GM23338 (cell line): Measurements from ENCODE around the gene KRTAP5-4. TPM values are rescaled to one million over a fixed set of nuclear protein-coding genes. Genes with fewer than 3 reads are reported as not detected.

Source experiments
- ATAC-seq: fragments of 200-7000 bp; cut with Tn5 transposase; 3 replicates; pipeline ENCODE4 v1.9.1; 2020
- DNase-seq: peaks from one replicate; pipeline ENCODE4 v3.0.0-alpha.2; 2015; ENCODE audit warnings: low spot score
- H2AFZ ChIP-seq: fragments of 200-600 bp; sonication (generic); 2 replicates; pipeline ENCODE4 v1.8.0; 2016; ENCODE audit warnings: antibody characterized with exemption, mild to moderate bottlenecking, moderate library complexity
- H3F3A ChIP-seq: fragments of 200-600 bp; sonication (generic); replicated peaks from 2 replicates; pipeline ENCODE4 v1.8.0; 2017; ENCODE audit warnings: antibody characterized with exemption, mixed run types, low read depth
- H3K27ac ChIP-seq: fragments of 200-600 bp; sonication (generic); 2 replicates; pipeline ENCODE4 v1.6.1; 2016; ENCODE audit warnings: low read depth
- H3K27me3 ChIP-seq: fragments of 200-600 bp; sonication (generic); 2 replicates; pipeline ENCODE4 v1.8.0; 2016; ENCODE audit warnings: mild to moderate bottlenecking, mixed run types, moderate library complexity; ENCODE audit not compliant: insufficient read depth
- H3K36me3 ChIP-seq: fragments of 200-600 bp; sonication (generic); 2 replicates; pipeline ENCODE4 v1.8.0; 2016; ENCODE audit warnings: mild to moderate bottlenecking; ENCODE audit not compliant: insufficient read depth
- H3K4me1 ChIP-seq: fragments of 200-600 bp; sonication (generic); 2 replicates; pipeline ENCODE4 v1.8.0; 2016; ENCODE audit warnings: mild to moderate bottlenecking, moderate library complexity; ENCODE audit not compliant: insufficient read depth
- H3K4me2 ChIP-seq: fragments of 200-600 bp; sonication (generic); 2 replicates; pipeline ENCODE4 v1.7.1; 2017; ENCODE audit warnings: mixed run types
- H3K4me3 ChIP-seq: fragments of 200-600 bp; sonication (generic); 2 replicates; pipeline ENCODE4 v1.6.1; 2016; ENCODE audit warnings: mixed run types
- H3K79me2 ChIP-seq: fragments of 200-600 bp; sonication (generic); replicated peaks from 2 replicates; pipeline ENCODE4 v1.8.0; 2017; ENCODE audit warnings: mild to moderate bottlenecking; ENCODE audit not compliant: insufficient read depth
- H3K9me2 ChIP-seq: fragments of 200-600 bp; sonication (generic); 2 replicates; pipeline ENCODE4 v1.8.0; 2017; ENCODE audit not compliant: insufficient read depth
- H4K20me1 ChIP-seq: fragments of 200-600 bp; sonication (generic); replicated peaks from 2 replicates; pipeline ENCODE4 v1.8.0; 2017; ENCODE audit warnings: mild to moderate bottlenecking; ENCODE audit not compliant: insufficient read depth
- H3K27ac Mint-ChIP-seq: 2 replicates; pipeline ENCODE4 v1.8.0; 2020; ENCODE audit warnings: inconsistent platforms, mild to moderate bottlenecking, moderate library complexity, mixed read lengths
- H3K27me3 Mint-ChIP-seq: 3 replicates; pipeline ENCODE4 v1.8.0; 2022; ENCODE audit warnings: low read depth, mild to moderate bottlenecking, moderate library complexity, mixed read lengths, inconsistent platforms; ENCODE audit not compliant: insufficient read depth, poor library complexity
- H3K36me3 Mint-ChIP-seq: 3 replicates; pipeline ENCODE4 v1.8.0; 2021; ENCODE audit warnings: low read depth, mild to moderate bottlenecking, inconsistent platforms, moderate library complexity, mixed read lengths
- H3K4me1 Mint-ChIP-seq: 3 replicates; pipeline ENCODE4 v1.8.0; 2020; ENCODE audit warnings: mild to moderate bottlenecking, inconsistent platforms, mixed read lengths
- H3K4me3 Mint-ChIP-seq: 3 replicates; pipeline ENCODE4 v1.8.0; 2021; ENCODE audit warnings: moderate library complexity, mild to moderate bottlenecking, inconsistent platforms, mixed read lengths
- H3K9me3 Mint-ChIP-seq: 3 replicates; pipeline ENCODE4 v1.8.0; 2020; ENCODE audit warnings: moderate library complexity, mild to moderate bottlenecking, inconsistent platforms, mixed read lengths
- CREB1 ChIP-seq: fragments of 250-450 bp; sonication (Bioruptor Pico); IDR thresholded peaks from 2 replicates; pipeline ENCODE4 v1.5.0; 2020; ENCODE audit warnings: low read depth, mild to moderate bottlenecking, moderate library complexity
- EZH2 ChIP-seq: fragments of 200-600 bp; sonication (generic); IDR thresholded peaks from one replicate; pipeline ENCODE4 v1.8.0; 2017; ENCODE audit warnings: antibody characterized with exemption, mild to moderate bottlenecking, low read depth; ENCODE audit not compliant: unreplicated experiment
- EZH2phosphoT487 ChIP-seq: fragments of 200-600 bp; sonication (generic); IDR thresholded peaks from one replicate; pipeline ENCODE4 v1.8.1; 2018; ENCODE audit warnings: antibody characterized with exemption; ENCODE audit not compliant: unreplicated experiment
- JUNB ChIP-seq: IDR thresholded peaks from one replicate; pipeline ENCODE4 v1.6.1; 2016; ENCODE audit warnings: antibody characterized with exemption; ENCODE audit not compliant: unreplicated experiment
- POLR2AphosphoS5 ChIP-seq: IDR thresholded peaks from 2 replicates; pipeline ENCODE4 v1.6.1; 2016; ENCODE audit warnings: antibody characterized with exemption, low read depth
- STAT1 ChIP-seq: IDR thresholded peaks from one replicate; pipeline ENCODE4 v1.6.1; 2016; ENCODE audit warnings: antibody characterized with exemption; ENCODE audit not compliant: unreplicated experiment
- ZNF331 ChIP-seq: fragments of 250-450 bp; sonication (Bioruptor Pico); IDR thresholded peaks from 2 replicates; pipeline ENCODE4 v1.5.0; 2020; ENCODE audit warnings: low read depth, mild to moderate bottlenecking, moderate library complexity
- polyA plus RNA-seq: library from polyadenylated mRNA; unstranded; fragments of >200 nt; fragmentation: Nextera tagmentation; extraction: Ambion mirVana; gene quantifications from 2 replicates; pipeline ENCODE4 v1.2.1, GENCODE V29; 2016
- total RNA-seq: library from RNA; depleted of rRNA; stranded (reverse); fragments of >200 nt; shearing (Covaris generic); gene quantifications from 2 replicates; pipeline ENCODE4 v1.2.3, GENCODE V29; 2014
- TF ChIP-seq, protein P1 (sequence below), 2 experiments: fragments of 200-600 bp in 1 of 2; sonication (generic) in 1 of 2; conservative IDR thresholded peaks; 2 replicates each; pipeline versions ENCODE4 v1.5.1 to v1.6.1; 2016 to 2017; ENCODE audit warnings: antibody characterized with exemption in 2 of 2, low read depth in 2 of 2, mild to moderate bottlenecking in 2 of 2, moderate library complexity in 1 of 2
- TF ChIP-seq, protein P2 (sequence below): IDR thresholded peaks from 2 replicates; pipeline ENCODE4 v1.6.1; 2016; ENCODE audit warnings: antibody characterized with exemption
- TF ChIP-seq, protein P3 (sequence below): fragments of 250-450 bp; sonication (Bioruptor Pico); IDR thresholded peaks from 2 replicates; pipeline ENCODE4 v1.5.0; 2020; ENCODE audit warnings: mild to moderate bottlenecking, moderate library complexity

Gene KRTAP5-4
- total and polyA plus RNA-seq, 2 experiments from 2014 or later = not detected

DNA sequence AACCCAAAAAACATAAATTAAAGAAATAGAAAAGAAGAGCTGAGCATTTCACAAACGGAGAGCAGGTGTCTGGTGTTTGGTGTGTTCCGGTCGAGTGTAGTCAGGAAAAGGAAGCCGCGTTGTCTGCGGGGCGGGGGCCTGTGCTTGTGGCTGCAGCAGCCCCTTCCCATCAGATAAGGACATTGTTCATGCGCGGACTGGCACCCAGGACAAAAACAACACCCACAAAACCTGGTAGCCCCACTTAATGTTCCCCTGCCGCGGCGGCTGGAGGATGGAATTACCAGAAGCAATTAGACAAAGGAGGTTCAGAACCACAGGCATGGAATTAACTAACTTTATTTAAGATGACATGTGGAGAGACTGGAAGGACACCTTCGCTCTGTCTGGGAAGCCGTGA lies 37.6 kb upstream of the KRTAP5-4 start (continued):
- TF ChIP-seq EZH2phosphoT487 (no peak), EZH2 (no peak), STAT1 (no peak), JUNB (no peak)
- TF ChIP-seq, protein P1, sequence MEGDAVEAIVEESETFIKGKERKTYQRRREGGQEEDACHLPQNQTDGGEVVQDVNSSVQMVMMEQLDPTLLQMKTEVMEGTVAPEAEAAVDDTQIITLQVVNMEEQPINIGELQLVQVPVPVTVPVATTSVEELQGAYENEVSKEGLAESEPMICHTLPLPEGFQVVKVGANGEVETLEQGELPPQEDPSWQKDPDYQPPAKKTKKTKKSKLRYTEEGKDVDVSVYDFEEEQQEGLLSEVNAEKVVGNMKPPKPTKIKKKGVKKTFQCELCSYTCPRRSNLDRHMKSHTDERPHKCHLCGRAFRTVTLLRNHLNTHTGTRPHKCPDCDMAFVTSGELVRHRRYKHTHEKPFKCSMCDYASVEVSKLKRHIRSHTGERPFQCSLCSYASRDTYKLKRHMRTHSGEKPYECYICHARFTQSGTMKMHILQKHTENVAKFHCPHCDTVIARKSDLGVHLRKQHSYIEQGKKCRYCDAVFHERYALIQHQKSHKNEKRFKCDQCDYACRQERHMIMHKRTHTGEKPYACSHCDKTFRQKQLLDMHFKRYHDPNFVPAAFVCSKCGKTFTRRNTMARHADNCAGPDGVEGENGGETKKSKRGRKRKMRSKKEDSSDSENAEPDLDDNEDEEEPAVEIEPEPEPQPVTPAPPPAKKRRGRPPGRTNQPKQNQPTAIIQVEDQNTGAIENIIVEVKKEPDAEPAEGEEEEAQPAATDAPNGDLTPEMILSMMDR (conservative IDR thresholded peaks at IDR 0.05; ENCODE audit: low read depth in 2 of 2) = no peak
- TF ChIP-seq, protein P2, sequence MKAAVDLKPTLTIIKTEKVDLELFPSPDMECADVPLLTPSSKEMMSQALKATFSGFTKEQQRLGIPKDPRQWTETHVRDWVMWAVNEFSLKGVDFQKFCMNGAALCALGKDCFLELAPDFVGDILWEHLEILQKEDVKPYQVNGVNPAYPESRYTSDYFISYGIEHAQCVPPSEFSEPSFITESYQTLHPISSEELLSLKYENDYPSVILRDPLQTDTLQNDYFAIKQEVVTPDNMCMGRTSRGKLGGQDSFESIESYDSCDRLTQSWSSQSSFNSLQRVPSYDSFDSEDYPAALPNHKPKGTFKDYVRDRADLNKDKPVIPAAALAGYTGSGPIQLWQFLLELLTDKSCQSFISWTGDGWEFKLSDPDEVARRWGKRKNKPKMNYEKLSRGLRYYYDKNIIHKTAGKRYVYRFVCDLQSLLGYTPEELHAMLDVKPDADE = no peak

DNA sequence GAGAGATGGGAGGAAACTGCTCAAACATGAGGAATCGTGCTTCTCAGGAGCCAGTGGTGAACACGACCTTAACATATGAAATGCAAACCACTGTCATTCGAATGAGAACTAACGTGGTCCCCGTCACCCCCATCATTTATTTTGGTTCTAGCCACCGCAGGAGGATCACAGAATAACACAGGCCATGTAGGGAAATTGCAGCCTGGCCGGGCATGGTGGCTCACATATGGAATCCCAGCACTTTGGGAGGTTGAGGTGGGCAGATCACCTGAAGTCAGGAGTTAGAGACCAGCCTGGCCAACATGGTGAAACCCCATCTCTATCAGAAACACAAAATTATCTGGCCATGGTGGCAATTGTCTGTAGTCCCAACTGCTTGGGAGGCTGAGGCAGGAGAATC lies 34.7 kb upstream of the KRTAP5-4 start:
- no peak overlapping the region for H3K27ac Mint-ChIP-seq
- DNase-seq (no peak), ATAC-seq (no peak)
- Histone ChIP-seq H3K27me3 (no peaks in the 10 kb centered on the region), H2AFZ (no peak overlapping the region), H3K4me2 (no peak overlapping the region), H4K20me1 (no peaks in the 10 kb centered on the region), H3K36me3 (no peaks in the 10 kb centered on the region), H3K4me1 (no peaks in the 10 kb centered on the region), H3K79me2 (no peaks in the 10 kb centered on the region), H3K9me2 (no peaks in the 10 kb centered on the region), H3K27ac (no peak overlapping the region), H3F3A (no peaks in the 10 kb centered on the region), H3K4me3 (no peak overlapping the region)
- H3K4me3 Mint-ChIP-seq = no peak overlapping the region
- no peaks in the 10 kb centered on the region for H3K36me3 Mint-ChIP-seq
- H3K9me3 Mint-ChIP-seq = no peaks in the 10 kb centered on the region
- TF ChIP-seq CREB1 (CRISPR knock-in tag) = no peak
- no peak for TF ChIP-seq ZNF331 (CRISPR knock-in tag)
- TF ChIP-seq, protein P3, sequence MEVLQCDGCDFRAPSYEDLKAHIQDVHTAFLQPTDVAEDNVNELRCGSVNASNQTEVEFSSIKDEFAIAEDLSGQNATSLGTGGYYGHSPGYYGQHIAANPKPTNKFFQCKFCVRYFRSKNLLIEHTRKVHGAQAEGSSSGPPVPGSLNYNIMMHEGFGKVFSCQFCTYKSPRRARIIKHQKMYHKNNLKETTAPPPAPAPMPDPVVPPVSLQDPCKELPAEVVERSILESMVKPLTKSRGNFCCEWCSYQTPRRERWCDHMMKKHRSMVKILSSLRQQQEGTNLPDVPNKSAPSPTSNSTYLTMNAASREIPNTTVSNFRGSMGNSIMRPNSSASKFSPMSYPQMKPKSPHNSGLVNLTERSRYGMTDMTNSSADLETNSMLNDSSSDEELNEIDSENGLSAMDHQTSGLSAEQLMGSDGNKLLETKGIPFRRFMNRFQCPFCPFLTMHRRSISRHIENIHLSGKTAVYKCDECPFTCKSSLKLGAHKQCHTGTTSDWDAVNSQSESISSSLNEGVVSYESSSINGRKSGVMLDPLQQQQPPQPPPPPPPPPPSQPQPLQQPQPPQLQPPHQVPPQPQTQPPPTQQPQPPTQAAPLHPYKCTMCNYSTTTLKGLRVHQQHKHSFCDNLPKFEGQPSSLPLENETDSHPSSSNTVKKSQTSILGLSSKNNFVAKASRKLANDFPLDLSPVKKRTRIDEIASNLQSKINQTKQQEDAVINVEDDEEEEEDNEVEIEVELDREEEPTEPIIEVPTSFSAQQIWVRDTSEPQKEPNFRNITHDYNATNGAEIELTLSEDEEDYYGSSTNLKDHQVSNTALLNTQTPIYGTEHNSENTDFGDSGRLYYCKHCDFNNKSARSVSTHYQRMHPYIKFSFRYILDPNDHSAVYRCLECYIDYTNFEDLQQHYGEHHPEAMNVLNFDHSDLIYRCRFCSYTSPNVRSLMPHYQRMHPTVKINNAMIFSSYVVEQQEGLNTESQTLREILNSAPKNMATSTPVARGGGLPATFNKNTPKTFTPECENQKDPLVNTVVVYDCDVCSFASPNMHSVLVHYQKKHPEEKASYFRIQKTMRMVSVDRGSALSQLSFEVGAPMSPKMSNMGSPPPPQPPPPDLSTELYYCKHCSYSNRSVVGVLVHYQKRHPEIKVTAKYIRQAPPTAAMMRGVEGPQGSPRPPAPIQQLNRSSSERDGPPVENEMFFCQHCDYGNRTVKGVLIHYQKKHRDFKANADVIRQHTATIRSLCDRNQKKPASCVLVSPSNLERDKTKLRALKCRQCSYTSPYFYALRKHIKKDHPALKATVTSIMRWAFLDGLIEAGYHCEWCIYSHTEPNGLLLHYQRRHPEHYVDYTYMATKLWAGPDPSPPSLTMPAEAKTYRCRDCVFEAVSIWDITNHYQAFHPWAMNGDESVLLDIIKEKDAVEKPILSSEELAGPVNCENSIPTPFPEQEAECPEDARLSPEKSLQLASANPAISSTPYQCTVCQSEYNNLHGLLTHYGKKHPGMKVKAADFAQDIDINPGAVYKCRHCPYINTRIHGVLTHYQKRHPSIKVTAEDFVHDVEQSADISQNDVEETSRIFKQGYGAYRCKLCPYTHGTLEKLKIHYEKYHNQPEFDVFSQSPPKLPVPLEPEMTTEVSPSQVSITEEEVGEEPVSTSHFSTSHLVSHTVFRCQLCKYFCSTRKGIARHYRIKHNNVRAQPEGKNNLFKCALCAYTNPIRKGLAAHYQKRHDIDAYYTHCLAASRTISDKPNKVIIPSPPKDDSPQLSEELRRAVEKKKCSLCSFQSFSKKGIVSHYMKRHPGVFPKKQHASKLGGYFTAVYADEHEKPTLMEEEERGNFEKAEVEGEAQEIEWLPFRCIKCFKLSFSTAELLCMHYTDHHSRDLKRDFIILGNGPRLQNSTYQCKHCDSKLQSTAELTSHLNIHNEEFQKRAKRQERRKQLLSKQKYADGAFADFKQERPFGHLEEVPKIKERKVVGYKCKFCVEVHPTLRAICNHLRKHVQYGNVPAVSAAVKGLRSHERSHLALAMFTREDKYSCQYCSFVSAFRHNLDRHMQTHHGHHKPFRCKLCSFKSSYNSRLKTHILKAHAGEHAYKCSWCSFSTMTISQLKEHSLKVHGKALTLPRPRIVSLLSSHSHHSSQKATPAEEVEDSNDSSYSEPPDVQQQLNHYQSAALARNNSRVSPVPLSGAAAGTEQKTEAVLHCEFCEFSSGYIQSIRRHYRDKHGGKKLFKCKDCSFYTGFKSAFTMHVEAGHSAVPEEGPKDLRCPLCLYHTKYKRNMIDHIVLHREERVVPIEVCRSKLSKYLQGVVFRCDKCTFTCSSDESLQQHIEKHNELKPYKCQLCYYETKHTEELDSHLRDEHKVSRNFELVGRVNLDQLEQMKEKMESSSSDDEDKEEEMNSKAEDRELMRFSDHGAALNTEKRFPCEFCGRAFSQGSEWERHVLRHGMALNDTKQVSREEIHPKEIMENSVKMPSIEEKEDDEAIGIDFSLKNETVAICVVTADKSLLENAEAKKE = no peak
- no peak for TF ChIP-seq POLR2AphosphoS5
- TF ChIP-seq EZH2 = no peak
- TF ChIP-seq STAT1 = no peak
- peaks cover 7% of the 10 kb centered on the region for H3K27me3 Mint-ChIP-seq
- peaks cover 6% of the 10 kb centered on the region; the same call in 2 of the 3 replicates for H3K4me1 Mint-ChIP-seq
